ENCODE data around the gene DMTF1. TPM values are rescaled to one million over a fixed set of nuclear protein-coding genes. Genes with fewer than 3 reads are reported as not detected.
A peak's percentile ranks its signal among the peaks of the same experiment; 100 is the strongest.

Gene DMTF1
- total and polyA plus RNA-seq, 9 of the 15 experiments (the other 6 are each of a cell fraction or from before 2014, with no cell fraction given) = 25.7 to 208 (median 74.7) TPM

GRCh38 chr7:87111877-87112276 is 40.4 kb upstream of the DMTF1 start (continued):
- TF ChIP-seq TEAD4 (IDR thresholded peaks at IDR 0.05; ENCODE audit: low read length) = peak; percentile 59
- TF ChIP-seq TEAD4 (CRISPR knock-in tag; IDR thresholded peaks at IDR 0.05; ENCODE audit: borderline replicate concordance) = no peak
- TF ChIP-seq MLX (CRISPR knock-in tag; conservative IDR thresholded peaks at IDR 0.05) = no peak
- no peak for TF ChIP-seq RBM15 (IDR thresholded peaks at IDR 0.05; ENCODE audit: insufficient read depth, low read length)
- TF ChIP-seq TAL1 (IDR thresholded peaks at IDR 0.05) = 0 out of 2 replicates have a peak, but pooled peaks have one; percentile 20
- TF ChIP-seq ZKSCAN8 (CRISPR knock-in tag; IDR thresholded peaks at IDR 0.05) = no peak
- TF ChIP-seq SIRT6 (IDR thresholded peaks at IDR 0.05; ENCODE audit: low read depth, low read length) = no peak
- no peak for TF ChIP-seq PTBP1 (IDR thresholded peaks at IDR 0.05; ENCODE audit: low read depth, low read length)
- no peak for TF ChIP-seq PRDM10 (IDR thresholded peaks at IDR 0.05; ENCODE audit: partially characterized antibody)
- TF ChIP-seq SMARCA4 (IDR thresholded peaks at IDR 0.05) = peak; percentile 34; the same call in 1 of the 2 replicates
- TF ChIP-seq HIVEP1 (CRISPR knock-in tag; IDR thresholded peaks at IDR 0.05) = no peak
- peak; percentile 57 for TF ChIP-seq ARID1B (IDR thresholded peaks at IDR 0.05)

All from K562 (cell line).